GM13977 (cell line): Measurements from ENCODE around the gene PRICKLE1.
A peak's percentile ranks its signal among the peaks of the same experiment; 100 is the strongest.

Experiments used
- DNase-seq: peaks from one replicate; pipeline ENCODE4 v3.0.0; 2012; ENCODE audit warnings: low spot score
- in situ Hi-C: fragments of 300-500 bp; cut with MboI; formaldehyde crosslinking; loops from one replicate; pipeline ENCODE4 v1.12.0; 2022; ENCODE audit warnings: low sequenced_read_pairs, low pct_unique_long_range_greater_than_20kb, mixed read lengths, inconsistent platforms; ENCODE audit not compliant: unreplicated experiment
- TF ChIP-seq, protein P1 (sequence below): IDR thresholded peaks from 2 replicates; pipeline ENCODE4 v1.5.1; 2012; ENCODE audit warnings: mild to moderate bottlenecking, control low read depth; ENCODE audit not compliant: insufficient read depth; ENCODE audit errors: extremely low read depth, missing control alignments

Gene PRICKLE1

DNA sequence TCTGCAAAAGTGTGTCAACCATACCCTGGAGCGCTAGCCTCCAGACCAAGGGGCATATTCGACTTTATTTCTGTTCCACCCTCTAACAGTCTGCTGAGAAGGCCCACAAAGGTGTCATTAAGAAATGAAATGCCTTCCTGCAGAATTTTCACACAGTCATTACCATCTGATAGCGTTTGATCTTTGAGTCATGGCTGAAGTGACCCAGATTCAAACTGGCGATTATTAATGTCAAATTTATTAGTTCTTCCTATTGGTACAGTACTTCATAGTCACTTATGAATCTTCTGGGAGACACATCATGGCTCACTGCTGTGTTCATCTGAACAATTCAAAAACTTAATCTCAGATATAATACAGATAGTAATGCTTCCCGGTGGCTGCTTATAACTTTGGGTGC, 13.2 kb downstream of the PRICKLE1 start:
- in situ Hi-C loops, result loop anchor here (25.0 kb wide), 1 partner anchor 711 kb away; no protein-coding TSS in a partner anchor
- TF ChIP-seq, protein P1, sequence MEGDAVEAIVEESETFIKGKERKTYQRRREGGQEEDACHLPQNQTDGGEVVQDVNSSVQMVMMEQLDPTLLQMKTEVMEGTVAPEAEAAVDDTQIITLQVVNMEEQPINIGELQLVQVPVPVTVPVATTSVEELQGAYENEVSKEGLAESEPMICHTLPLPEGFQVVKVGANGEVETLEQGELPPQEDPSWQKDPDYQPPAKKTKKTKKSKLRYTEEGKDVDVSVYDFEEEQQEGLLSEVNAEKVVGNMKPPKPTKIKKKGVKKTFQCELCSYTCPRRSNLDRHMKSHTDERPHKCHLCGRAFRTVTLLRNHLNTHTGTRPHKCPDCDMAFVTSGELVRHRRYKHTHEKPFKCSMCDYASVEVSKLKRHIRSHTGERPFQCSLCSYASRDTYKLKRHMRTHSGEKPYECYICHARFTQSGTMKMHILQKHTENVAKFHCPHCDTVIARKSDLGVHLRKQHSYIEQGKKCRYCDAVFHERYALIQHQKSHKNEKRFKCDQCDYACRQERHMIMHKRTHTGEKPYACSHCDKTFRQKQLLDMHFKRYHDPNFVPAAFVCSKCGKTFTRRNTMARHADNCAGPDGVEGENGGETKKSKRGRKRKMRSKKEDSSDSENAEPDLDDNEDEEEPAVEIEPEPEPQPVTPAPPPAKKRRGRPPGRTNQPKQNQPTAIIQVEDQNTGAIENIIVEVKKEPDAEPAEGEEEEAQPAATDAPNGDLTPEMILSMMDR, result no peak
- DNase-seq, result no peak

DNA sequence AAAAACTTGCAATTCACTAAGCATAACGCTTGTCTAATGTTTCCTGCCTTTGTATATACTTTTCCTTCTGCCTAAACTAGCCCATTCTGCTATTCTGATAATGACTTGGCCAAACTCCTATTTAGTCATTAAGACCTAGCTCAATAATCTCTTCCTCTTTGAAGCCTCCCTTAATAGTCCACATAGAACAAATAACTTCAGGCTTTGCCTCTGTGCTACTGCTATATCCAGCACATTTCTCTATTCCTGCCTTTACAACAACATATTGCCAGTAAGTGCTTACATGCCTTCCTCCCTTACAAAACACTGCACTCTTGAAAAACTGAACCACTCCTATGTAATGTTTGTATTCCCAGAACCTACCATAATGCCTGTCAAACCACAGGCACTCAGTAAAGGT, 13.8 kb downstream of the PRICKLE1 start:
- in situ Hi-C loops, result loop anchor here (25.0 kb wide), 1 partner anchor 712 kb away; no protein-coding TSS in a partner anchor
- no peak for DNase-seq
- TF ChIP-seq, protein P1, result no peak

DNA sequence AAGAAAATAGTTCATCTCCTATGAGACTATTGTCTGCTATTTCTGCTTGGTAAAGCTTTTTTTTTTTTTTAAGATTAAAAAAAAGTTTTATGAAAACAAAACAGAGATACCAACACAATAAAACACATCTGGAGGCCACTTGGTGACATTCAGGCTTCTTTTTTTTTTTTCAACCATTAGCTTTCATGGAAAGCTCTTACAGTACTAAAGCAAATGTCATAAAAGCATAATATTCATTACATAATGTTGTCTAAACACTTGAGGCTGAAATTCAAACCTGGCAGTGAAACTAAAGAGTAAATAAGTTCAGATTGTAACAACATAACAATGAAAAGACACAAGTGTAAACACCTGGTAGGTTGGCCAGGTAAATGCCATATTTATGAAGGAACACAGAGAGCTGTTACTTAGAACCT, 14.7 kb downstream of the PRICKLE1 start:
- in situ Hi-C loops, result loop anchor here (25.0 kb wide), 1 partner anchor 712 kb away; no protein-coding TSS in a partner anchor
- no peak for DNase-seq
- TF ChIP-seq, protein P1, result no peak

DNA sequence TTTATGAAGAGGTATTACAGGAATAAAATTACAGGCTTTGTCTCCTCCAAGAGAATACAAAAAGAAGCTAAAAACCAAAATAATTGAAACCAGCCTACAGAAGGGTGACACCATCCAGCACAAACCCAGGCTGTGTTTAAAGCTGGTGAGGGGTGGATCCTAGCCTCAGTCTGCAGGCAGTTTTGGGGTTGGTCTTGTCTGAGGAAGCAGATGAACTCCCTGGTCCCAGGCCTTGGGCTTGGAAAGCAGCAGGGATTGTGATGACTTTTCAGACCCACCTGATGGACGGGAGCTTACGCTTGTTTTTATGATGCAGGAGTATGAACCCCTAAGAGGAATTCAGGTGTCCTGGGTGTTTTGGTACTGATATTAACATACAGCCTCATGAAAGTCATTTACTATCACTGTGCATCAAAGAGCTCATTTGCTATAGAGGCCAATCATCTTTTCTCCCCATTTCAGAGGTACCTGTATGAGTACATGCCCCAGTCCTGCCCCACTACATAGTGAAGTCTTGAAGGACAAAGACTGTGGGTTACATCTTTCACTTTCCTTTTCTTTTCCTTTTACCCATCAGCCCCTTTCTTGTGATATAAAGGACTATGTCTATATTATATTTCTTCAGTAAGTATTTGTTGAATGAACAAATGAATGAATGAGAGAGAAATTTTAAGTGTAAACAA, 18.1 kb downstream of the PRICKLE1 start:
- in situ Hi-C loops, result no loop called here
- no peak for DNase-seq
- TF ChIP-seq, protein P1, result no peak

DNA sequence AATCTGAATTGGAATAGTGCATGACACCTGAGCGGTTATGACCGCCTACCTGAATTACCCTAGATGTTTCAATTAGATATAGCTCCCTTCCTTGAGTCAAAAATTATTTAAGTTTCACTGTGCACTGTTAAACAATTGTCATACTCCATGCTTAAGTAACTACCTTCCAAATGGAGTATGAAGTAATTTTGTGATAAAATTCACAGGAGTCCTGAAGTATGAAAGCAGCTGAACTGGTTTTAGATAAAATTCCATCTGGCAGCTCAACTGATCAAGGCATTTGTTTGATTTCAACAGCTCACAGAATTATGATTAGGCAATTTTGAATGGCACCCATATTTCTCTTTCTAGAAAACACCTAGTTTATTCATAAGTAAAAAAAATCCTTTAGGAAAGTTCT, 19.5 kb downstream of the PRICKLE1 start:
- no peak for DNase-seq
- TF ChIP-seq, protein P1, result no peak
- in situ Hi-C loops, result no loop called here

DNA sequence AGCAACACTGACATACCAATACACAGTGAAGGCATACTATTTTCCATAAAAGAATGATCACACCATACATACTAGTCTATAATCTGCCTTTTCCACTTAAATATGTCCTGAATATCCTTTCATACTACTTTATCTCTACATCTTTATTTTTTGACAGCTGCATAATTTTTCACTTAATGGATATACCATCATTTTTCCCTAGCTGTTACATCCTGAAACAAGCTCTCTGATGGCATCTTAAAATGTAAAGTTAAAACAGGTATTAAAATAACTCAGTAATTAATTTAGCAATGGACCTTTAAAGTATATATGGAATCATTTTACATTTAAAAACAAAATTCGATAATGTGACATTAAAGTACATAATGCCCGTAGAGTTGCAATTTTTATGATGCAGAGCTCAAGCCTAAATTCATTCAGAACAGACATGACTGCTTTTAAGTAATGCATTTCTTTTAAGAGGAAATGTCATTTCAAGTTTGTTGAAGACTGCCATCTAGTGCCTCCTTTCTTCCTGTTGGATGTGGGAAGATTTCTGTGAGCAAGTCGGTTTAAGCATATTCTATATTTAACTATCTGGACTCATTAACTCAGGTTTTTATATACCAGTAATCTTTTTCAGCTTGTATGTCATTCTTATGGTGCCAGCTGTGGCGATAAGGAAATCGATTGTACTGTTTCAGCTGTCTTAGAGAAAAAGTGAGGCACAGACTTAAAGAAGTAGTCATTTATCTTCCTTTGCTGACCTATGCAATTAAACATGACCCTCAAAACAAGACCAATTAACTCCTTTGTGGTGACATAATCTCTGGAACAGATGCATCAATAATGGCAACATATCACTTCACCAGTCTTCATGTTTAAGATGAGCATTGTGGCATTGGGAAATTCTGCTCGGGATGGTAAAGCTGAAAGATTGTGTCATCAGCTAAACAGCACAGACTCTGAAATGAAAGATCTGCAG, 20.3 kb downstream of the PRICKLE1 start:
- DNase-seq, result peak; percentile 36
- TF ChIP-seq, protein P1, result peak; percentile 55
- in situ Hi-C loops, result no loop called here
